Measurements from ENCODE around the gene SLAMF8. TPM values are rescaled to one million over a fixed set of nuclear protein-coding genes. Genes with fewer than 3 reads are reported as not detected.

The SLAMF8 gene
- total and polyA plus RNA-seq, 9 donors: 0.43 to 8.4 (median 0.73) TPM

DNA sequence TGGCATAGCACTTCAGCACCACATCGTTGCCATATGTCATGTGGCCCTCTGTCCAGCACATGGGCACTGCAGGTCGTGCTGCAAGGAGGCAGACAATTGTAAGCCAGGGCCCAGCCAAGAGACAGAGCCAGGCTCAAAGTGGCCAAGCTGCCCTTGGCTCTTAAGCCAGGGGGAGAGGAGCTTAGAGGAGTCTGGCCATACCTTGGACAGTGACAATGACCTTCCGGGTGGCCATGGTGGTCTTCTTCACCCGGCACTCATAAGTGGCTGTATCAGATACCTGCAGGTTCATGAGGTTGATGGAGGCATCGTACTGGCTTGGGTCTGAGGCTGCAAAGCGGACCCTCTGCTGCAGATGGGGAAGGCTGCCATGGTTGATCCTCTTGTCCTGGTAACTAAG, 31.2 kb downstream of the SLAMF8 start:
- H3K9me3 ChIP-seq: no peaks in the 10 kb centered on the region
- 88 to 97% (median 94%) methylated on average over 6 of the region's 6 CpGs for WGBS, 3 donors
- intact Hi-C loops (cut with DNase I): loop anchor here in 3 of 4 donors (10.0 kb wide), 2 partner anchors 67 to 1863 kb away; partner anchors contain the start of genes TAGLN2 (in 2 of the 3) and KIRREL1 (in 1 of the 3)
- no peak overlapping the region for H3K27ac ChIP-seq
- H3K4me3 ChIP-seq: no peak overlapping the region
- no peaks in the 10 kb centered on the region for H3K36me3 ChIP-seq
- no peak for DNase-seq
- no peaks in the 10 kb centered on the region for H3K27me3 ChIP-seq
- TF ChIP-seq, protein P1, sequence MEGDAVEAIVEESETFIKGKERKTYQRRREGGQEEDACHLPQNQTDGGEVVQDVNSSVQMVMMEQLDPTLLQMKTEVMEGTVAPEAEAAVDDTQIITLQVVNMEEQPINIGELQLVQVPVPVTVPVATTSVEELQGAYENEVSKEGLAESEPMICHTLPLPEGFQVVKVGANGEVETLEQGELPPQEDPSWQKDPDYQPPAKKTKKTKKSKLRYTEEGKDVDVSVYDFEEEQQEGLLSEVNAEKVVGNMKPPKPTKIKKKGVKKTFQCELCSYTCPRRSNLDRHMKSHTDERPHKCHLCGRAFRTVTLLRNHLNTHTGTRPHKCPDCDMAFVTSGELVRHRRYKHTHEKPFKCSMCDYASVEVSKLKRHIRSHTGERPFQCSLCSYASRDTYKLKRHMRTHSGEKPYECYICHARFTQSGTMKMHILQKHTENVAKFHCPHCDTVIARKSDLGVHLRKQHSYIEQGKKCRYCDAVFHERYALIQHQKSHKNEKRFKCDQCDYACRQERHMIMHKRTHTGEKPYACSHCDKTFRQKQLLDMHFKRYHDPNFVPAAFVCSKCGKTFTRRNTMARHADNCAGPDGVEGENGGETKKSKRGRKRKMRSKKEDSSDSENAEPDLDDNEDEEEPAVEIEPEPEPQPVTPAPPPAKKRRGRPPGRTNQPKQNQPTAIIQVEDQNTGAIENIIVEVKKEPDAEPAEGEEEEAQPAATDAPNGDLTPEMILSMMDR (IDR thresholded peaks at IDR 0.05): no peak
- no peak for TF ChIP-seq POLR2A (IDR thresholded peaks at IDR 0.05)
- TF ChIP-seq EP300 (IDR thresholded peaks at IDR 0.05): no peak
- peaks cover 3% of the 10 kb centered on the region for H3K4me1 ChIP-seq (ENCODE audit: insufficient read depth)

DNA sequence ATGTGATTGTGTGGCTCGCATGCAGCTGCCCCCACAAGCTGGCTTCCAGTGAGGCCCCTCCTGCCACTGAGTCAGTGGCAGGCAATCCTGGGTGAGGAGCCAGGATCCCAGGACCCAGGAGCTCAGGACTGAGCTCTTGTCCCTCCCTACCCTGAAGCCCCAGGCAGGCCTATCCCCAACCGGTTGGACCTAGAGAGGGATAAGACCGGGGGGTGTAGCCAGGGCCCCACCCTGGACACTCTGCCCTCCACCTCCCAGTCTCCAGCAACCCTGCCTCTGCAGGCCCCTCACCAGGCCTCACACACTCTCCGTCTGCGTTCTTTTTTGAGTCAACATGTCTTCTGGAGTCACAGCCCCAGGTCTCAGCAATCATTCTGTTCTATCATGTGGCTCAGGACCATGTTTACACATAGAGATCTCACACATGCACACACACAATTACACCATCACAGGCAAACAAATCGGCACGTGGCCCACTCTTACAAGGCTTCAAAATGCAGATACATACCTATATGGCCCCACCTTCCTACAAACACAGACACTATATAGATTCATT, 33.2 kb downstream of the SLAMF8 start:
- H3K4me1 ChIP-seq (ENCODE audit: insufficient read depth): peaks cover 3% of the 10 kb centered on the region
- H3K27ac ChIP-seq: no peak overlapping the region
- no peak overlapping the region for H3K4me3 ChIP-seq
- H3K27me3 ChIP-seq: no peaks in the 10 kb centered on the region
- DNase-seq: no peak
- TF ChIP-seq, protein P1 (IDR thresholded peaks at IDR 0.05): no peak
- TF ChIP-seq EP300 (IDR thresholded peaks at IDR 0.05) (no peak), POLR2A (IDR thresholded peaks at IDR 0.05) (no peak)
- intact Hi-C loops (cut with DNase I): loop anchor here (5.0 to 10.0 kb wide), 3 partner anchors 62 to 1865 kb away; partner anchors contain the start of genes TAGLN2 (in 2 of the 4) and KIRREL1 (in 1 of the 4)
- WGBS, 3 donors: 72 to 80% (median 74%) methylated on average over 7 of the region's 7 CpGs
- H3K36me3 ChIP-seq: no peaks in the 10 kb centered on the region
- no peaks in the 10 kb centered on the region for H3K9me3 ChIP-seq

DNA sequence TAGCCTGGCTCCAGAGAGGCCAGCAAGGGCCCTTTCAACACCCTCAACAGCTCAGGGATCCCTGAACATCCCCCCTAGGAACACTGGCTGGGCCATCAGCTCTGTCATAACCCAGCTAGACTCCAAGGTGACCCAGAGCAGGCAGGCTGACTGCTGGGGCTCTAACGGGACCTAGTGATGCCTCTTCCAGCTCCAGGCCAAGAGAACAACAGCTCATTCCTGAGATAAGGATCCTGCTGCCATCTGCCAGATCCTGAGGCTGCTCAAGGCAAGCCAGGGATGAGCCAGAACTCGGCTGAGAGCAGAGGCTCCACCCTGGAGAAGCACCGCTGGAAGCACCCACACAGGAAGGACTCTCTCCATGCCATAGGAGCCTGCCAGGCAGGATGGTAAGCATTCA, 33.8 kb downstream of the SLAMF8 start:
- intact Hi-C loops (cut with DNase I): loop anchor here in 1 of 4 donors (5.0 kb wide), 1 partner anchor 62 kb away; no protein-coding TSS in a partner anchor
- Histone ChIP-seq H3K4me1 (ENCODE audit: insufficient read depth) (peaks cover 2% of the 10 kb centered on the region), H3K4me3 (no peak overlapping the region), H3K27me3 (no peaks in the 10 kb centered on the region), H3K36me3 (no peaks in the 10 kb centered on the region), H3K9me3 (no peaks in the 10 kb centered on the region), H3K27ac (peak overlapping the region in 1 of 2 donors; percentile 38)
- DNase-seq: no peak
- TF ChIP-seq POLR2A (IDR thresholded peaks at IDR 0.05): no peak
- TF ChIP-seq, protein P1 (IDR thresholded peaks at IDR 0.05): no peak
- TF ChIP-seq EP300 (IDR thresholded peaks at IDR 0.05): no peak
- WGBS, 3 donors: 16 to 29% (median 20%) methylated on average over 3 of the region's 3 CpGs

DNA sequence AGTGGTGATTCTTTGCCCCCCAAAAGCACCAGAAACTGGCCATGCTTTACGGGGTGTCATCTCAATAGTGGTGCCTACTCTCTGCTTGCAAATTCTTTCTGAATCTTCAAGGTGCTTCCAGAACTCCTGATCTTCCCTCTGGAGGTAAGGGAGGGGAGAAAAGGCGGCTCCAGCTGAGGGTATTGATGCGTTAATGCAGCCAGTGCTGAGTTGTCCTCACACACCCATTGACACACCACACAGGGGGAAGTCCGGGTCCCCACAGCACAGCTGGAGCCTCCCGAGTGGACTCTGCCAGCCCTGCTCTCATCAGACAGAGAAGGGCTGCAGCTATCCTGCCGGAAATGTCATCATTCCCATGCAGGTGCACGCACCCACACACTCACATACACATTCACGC, 34.5 kb downstream of the SLAMF8 start:
- H3K27me3 ChIP-seq: no peaks in the 10 kb centered on the region
- DNase-seq: no peak
- no peak overlapping the region for H3K4me3 ChIP-seq
- no peaks in the 10 kb centered on the region for H3K36me3 ChIP-seq
- no peaks in the 10 kb centered on the region for H3K4me1 ChIP-seq (ENCODE audit: insufficient read depth)
- TF ChIP-seq POLR2A (IDR thresholded peaks at IDR 0.05) (no peak), EP300 (IDR thresholded peaks at IDR 0.05) (no peak)
- TF ChIP-seq, protein P1 (IDR thresholded peaks at IDR 0.05): no peak
- intact Hi-C loops (cut with DNase I): loop anchor here in 1 of 4 donors (5.0 kb wide), 1 partner anchor 61 kb away; no protein-coding TSS in a partner anchor
- no peaks in the 10 kb centered on the region for H3K9me3 ChIP-seq
- no peak overlapping the region for H3K27ac ChIP-seq
- WGBS, 3 donors: 64 to 85% (median 82%) methylated on average over 8 of the region's 8 CpGs

All from ovary (tissue), 9 donors.